Right cardiac atrium (tissue), 5 donors: ENCODE results near the gene ELN. TPM values are rescaled to one million over a fixed set of nuclear protein-coding genes. Genes with fewer than 3 reads are reported as not detected.
A peak's percentile ranks its signal among the peaks of the same experiment; 100 is the strongest.

Experiments used
- ATAC-seq, 2 donors: fragments of 200-7000 bp; cut with Tn5 transposase; one replicate each; pipeline versions ENCODE4 v1.8.0 to v1.9.1; 2020; ENCODE audit warnings: moderate library complexity in 2 of 2, mild to moderate bottlenecking in 1 of 2
- DNase-seq, 3 donors: peaks; one replicate each; pipeline ENCODE4 v3.0.0-alpha.2; 2020
- H3K27ac ChIP-seq: one replicate; pipeline ENCODE4 v1.5.1; 2013; ENCODE audit warnings: mild to moderate bottlenecking, low read length, control low read depth, moderate library complexity
- H3K27me3 ChIP-seq: one replicate; pipeline ENCODE4 v1.6.1; 2013; ENCODE audit not compliant: control insufficient read depth, insufficient read depth
- H3K4me1 ChIP-seq: one replicate; pipeline ENCODE4 v1.6.1; 2013; ENCODE audit warnings: low read length; ENCODE audit not compliant: control insufficient read depth, insufficient read depth
- H3K4me3 ChIP-seq: one replicate; pipeline ENCODE4 v1.5.1; 2013; ENCODE audit warnings: low read length, control low read depth
- H3K9me3 ChIP-seq: one replicate; pipeline ENCODE4 v1.6.1; 2013; ENCODE audit warnings: low read length; ENCODE audit not compliant: control insufficient read depth
- WGBS: extraction: QIAGEN DNeasy Blood & Tissue Kit; methylation state at CpG from one replicate; pipeline ENCODE4 v1.1.7; 2013; 5-methylcytosine and 5-hydroxymethylcytosine counted together
- intact Hi-C, 4 donors: fragments of 100-400 bp; cut with DNase I; formaldehyde crosslinking; loops; one replicate each; pipeline versions ENCODE4 v1.11.0 to v1.14.0; 2022 to 2023
- polyA plus RNA-seq: library from polyadenylated mRNA; stranded (reverse); fragments of 200-250 nt; gene quantifications from one replicate; pipeline ENCODE4 v1.2.3, GENCODE V29; 2013
- total RNA-seq, 4 donors: library from RNA; stranded (reverse); fragmentation: NEBNext Ultra II Directional; extraction: Animal tissue kit (Norgen Biotek cat#: 25700); gene quantifications; one replicate each; pipeline ENCODE4 v1.2.1, GENCODE V29; 2021
- donor health status: healthy with polysubstance abuse.
- donor health status: DM: no; HTN: yes; CAD: no.
- donor health status: DM: no; HTN: no; CAD: no.
- donor health status: DM: no; HTN: yes; CAD: no; lungs with severe emphysema.
- donor health status: DM: yes; HTN: yes; CAD: no.

The ELN gene
- total and polyA plus RNA-seq, 5 donors, result 73.4 to 323 (median 115) TPM

DNA sequence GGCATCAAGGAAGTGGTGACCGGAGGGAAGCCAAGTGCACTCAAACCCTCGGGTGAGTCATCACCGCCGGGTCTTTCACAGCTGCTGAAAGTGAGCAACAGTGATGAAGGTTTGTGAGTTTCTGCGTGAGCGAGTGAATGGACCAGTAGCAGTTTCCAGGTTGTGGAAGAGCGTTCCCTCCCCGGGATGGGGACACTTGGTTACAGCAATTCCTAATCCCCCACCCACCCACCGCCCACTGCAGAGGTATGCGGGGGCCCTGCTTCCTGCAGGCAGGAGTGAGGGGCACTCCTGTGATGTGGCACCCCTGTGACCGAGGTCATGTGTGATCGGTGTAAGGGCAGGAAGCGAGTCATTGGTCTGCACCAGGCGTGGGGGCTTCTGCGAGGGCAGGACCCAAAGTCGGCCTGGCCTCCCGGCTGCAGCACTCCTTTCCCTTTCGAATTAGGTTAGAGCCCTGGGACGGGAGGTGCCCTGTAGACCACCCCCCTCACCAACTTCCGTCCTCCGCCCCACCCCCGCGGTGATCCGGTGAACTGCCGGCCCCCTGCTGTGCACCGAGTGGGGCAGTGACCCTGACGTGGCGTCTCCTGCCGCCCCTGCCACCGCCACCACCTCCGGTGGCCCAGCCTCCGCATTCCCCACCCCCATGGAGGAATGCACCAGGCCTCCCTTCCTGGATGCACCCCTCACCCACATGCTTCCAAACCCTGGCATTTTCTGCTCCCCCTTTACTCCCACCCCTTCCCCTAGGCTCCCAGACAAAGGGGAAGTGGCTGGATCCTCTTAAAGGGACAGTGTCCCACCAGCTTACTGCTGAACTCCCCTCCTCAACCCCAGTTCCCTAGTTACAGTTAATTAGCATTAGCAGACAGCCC lies 66.5 kb downstream of the ELN start:
- DNase-seq, result peak; percentile 84 to 87 (median 84)
- WGBS, result 3% methylated on average over 32 of the region's 32 CpGs
- H3K4me3 ChIP-seq, result peak overlapping the region; percentile 11
- no peaks in the 10 kb centered on the region for H3K9me3 ChIP-seq
- intact Hi-C loops, result loop anchor here in 1 of 4 donors (10.0 kb wide), 1 partner anchor 80 kb away; the partner anchor contains the start of gene EIF4H
- peaks cover 5% of the 10 kb centered on the region for H3K4me1 ChIP-seq
- ATAC-seq, result peak; percentile 66 to 86
- no peak overlapping the region for H3K27ac ChIP-seq
- no peaks in the 10 kb centered on the region for H3K27me3 ChIP-seq

- no peak for DNase-seq
- intact Hi-C loops, result loop anchor here in 1 of 4 donors (10.0 kb wide), 1 partner anchor 80 kb away; the partner anchor contains the start of gene EIF4H
These were observed 67.2 kb downstream of the ELN start for GRCh38 chr7:74095135-74095534.

GRCh38 chr7:74097937-74098614 lies 70.1 kb downstream of the ELN start:
- DNase-seq (no peak), ATAC-seq (no peak)
- WGBS, result 84% methylated on average over 11 of the region's 11 CpGs
- no peak overlapping the region for H3K27ac ChIP-seq
- H3K4me3 ChIP-seq, result no peak overlapping the region
- H3K9me3 ChIP-seq, result no peaks in the 10 kb centered on the region
- intact Hi-C loops, result loop anchor here in 1 of 4 donors (10.0 kb wide), 1 partner anchor 77 kb away; the partner anchor contains the start of gene EIF4H
- no peaks in the 10 kb centered on the region for H3K27me3 ChIP-seq
- H3K4me1 ChIP-seq, result no peaks in the 10 kb centered on the region

More at GRCh38 chr7:74095135-74095534, 67.2 kb downstream of the ELN start:
- ATAC-seq, result no peak
- WGBS, result 92% methylated on average over 6 of the region's 6 CpGs
- Histone ChIP-seq H3K27me3 (no peaks in the 10 kb centered on the region), H3K27ac (no peak overlapping the region), H3K4me1 (peaks cover 5% of the 10 kb centered on the region), H3K9me3 (no peaks in the 10 kb centered on the region), H3K4me3 (peak overlapping the region; percentile 11)

DNA sequence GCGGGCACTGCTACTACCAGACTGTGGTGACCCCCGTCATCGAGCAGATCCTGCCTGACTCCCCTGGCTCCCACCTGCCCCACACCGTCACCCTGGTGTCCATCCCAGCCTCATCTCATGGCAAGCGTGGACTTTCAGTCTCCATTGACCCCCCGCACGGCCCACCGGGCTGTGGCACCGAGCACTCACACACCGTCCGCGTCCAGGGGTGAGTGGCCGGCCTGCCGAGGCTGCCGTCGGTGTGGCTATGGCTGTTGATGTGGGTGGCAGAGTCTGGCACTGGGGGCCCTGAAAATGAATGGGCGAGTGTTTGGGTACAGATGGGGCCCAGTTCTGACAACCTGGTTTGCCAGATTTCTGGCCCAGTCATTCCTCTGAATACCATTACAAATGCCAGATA lies 71.1 kb downstream of the ELN start:
- WGBS, result 97% methylated on average over 17 of the region's 17 CpGs
- intact Hi-C loops, result loop anchor here in 1 of 4 donors (10.0 kb wide), 1 partner anchor 76 kb away; the partner anchor contains the start of gene EIF4H
- H3K4me3 ChIP-seq, result no peak overlapping the region
- no peaks in the 10 kb centered on the region for H3K27me3 ChIP-seq
- no peaks in the 10 kb centered on the region for H3K4me1 ChIP-seq
- no peaks in the 10 kb centered on the region for H3K9me3 ChIP-seq
- ATAC-seq, result no peak
- no peak for DNase-seq
- H3K27ac ChIP-seq, result no peak overlapping the region

GRCh38 chr7:74101061-74101681 lies 73.2 kb downstream of the ELN start:
- 57% methylated on average over 8 of the region's 8 CpGs for WGBS
- DNase-seq (no peak), ATAC-seq (no peak)
- no peaks in the 10 kb centered on the region for H3K4me1 ChIP-seq
- no peak overlapping the region for H3K4me3 ChIP-seq
- no peaks in the 10 kb centered on the region for H3K27me3 ChIP-seq
- H3K9me3 ChIP-seq, result no peaks in the 10 kb centered on the region
- intact Hi-C loops, result no loop called here
- H3K27ac ChIP-seq, result no peak overlapping the region

DNA sequence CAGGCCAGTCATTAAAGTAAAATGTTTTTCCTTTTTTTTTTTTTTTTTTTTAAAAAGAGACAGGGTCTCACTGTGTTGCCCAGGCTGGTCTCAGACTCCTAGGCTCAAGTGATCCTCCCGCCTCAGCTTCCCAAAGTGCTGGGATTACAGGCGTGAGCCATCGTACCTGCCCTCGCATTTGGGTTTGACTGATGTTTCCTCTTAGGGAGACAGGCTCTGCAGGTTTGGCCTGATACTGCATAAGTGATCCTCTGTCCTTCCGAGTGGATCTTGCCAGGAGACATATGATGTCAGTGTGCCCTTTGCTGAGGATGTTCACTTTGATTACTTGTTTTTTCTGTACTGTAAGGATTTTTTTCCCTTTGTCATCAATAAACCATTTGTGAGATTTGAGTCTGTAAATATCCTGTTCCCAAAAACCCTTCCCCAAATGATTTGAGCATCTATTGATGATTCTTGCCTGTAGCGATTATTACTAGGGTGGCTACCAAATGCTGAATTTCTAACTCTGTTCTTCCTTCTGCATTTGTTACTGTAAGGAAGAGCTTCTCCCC lies 75.3 kb downstream of the ELN start:
- intact Hi-C loops, result no loop called here
- no peaks in the 10 kb centered on the region for H3K27me3 ChIP-seq
- no peaks in the 10 kb centered on the region for H3K9me3 ChIP-seq
- DNase-seq (no peak), ATAC-seq (no peak)
- no peak overlapping the region for H3K4me3 ChIP-seq
- H3K27ac ChIP-seq, result no peak overlapping the region
- no peaks in the 10 kb centered on the region for H3K4me1 ChIP-seq
- WGBS, result 94% methylated on average over 6 of the region's 6 CpGs

GRCh38 chr7:74104702-74105101 lies 76.7 kb downstream of the ELN start:
- Histone ChIP-seq H3K9me3 (no peaks in the 10 kb centered on the region), H3K27ac (no peak overlapping the region), H3K4me1 (no peaks in the 10 kb centered on the region), H3K27me3 (no peaks in the 10 kb centered on the region), H3K4me3 (no peak overlapping the region)
- intact Hi-C loops, result no loop called here
- ATAC-seq (no peak), DNase-seq (no peak)
- WGBS, result 89% methylated on average over 8 of the region's 8 CpGs

DNA sequence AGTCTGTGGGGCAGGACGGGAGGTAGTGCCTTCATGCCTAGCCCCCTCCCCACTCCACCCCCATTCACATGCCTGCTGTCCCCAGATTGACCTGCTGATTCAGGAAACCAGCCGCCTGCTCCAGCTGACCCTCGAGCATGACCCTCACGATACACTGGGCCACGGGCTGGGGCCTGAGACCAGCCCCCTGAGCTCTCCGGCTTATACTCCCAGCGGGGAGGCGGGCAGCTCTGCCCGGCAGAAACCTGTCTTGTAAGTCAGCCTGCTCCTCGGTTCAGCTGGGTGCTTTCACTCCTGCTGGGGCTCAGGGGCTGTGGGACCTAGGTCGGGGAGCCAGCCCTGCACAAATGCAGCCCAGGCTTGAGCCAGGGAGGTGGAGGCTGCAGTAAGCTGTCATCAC lies 78.0 kb downstream of the ELN start:
- intact Hi-C loops, result no loop called here
- no peak for ATAC-seq

DNA sequence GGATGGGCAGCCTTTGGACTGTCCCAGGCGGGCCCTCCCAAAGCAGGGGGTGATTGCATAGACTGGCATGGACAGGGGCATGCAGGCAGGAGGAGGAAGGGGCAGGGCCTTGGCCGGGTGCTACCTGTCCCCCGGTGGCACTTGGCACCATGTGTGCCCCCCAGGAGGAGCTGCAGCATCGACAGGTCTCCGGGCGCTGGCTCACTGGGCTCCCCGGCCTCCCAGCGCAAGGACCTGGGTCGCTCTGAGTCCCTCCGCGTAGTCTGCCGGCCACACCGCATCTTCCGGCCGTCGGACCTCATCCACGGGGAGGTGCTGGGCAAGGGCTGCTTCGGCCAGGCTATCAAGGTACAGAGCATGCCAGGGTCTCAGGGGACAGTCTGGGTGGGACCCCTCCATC lies 78.9 kb downstream of the ELN start:
- intact Hi-C loops, result no loop called here
- no peak for DNase-seq
- peak; percentile 27 to 35 for ATAC-seq
- WGBS, result 97% methylated on average over 18 of the region's 18 CpGs
- Histone ChIP-seq H3K4me1 (no peaks in the 10 kb centered on the region), H3K27me3 (no peaks in the 10 kb centered on the region), H3K27ac (no peak overlapping the region), H3K9me3 (no peaks in the 10 kb centered on the region), H3K4me3 (no peak overlapping the region)

More for the DNA sequence above, 78.0 kb downstream of the ELN start:
- no peak for DNase-seq
- WGBS, result 90% methylated on average over 11 of the region's 11 CpGs
- H3K4me3 ChIP-seq, result no peak overlapping the region
- H3K27me3 ChIP-seq, result no peaks in the 10 kb centered on the region
- H3K4me1 ChIP-seq, result no peaks in the 10 kb centered on the region
- no peaks in the 10 kb centered on the region for H3K9me3 ChIP-seq
- no peak overlapping the region for H3K27ac ChIP-seq

- 70% methylated on average over 17 of the region's 17 CpGs for WGBS
- H3K27ac ChIP-seq, result no peak overlapping the region
- no peak overlapping the region for H3K4me3 ChIP-seq
- H3K9me3 ChIP-seq, result no peaks in the 10 kb centered on the region
- no peak for DNase-seq
- peak; percentile 17 to 25 for ATAC-seq
- intact Hi-C loops, result no loop called here
- H3K4me1 ChIP-seq, result no peaks in the 10 kb centered on the region
- no peaks in the 10 kb centered on the region for H3K27me3 ChIP-seq
These were observed 87.4 kb downstream of the ELN start for GRCh38 chr7:74115326-74115725.
